Neural crest cell (in vitro differentiated cells): ENCODE measurements around the gene PDCL2. TPM values are rescaled to one million over a fixed set of nuclear protein-coding genes. Genes with fewer than 3 reads are reported as not detected.
"Not testable (repeated sequence)": the region's sequence is repeated elsewhere in the genome, so short reads cannot be mapped to it uniquely, and the experiment has no call there.

Experiments used
- DNase-seq: peaks from one replicate; pipeline ENCODE4 v3.0.0; 2021; ENCODE audit warnings: low read depth, mixed read lengths, low spot score
- H3K27ac Mint-ChIP-seq: one replicate; pipeline ENCODE4 v1.8.0; 2021; ENCODE audit warnings: mild to moderate bottlenecking, mixed read lengths; ENCODE audit not compliant: unreplicated experiment
- H3K27me3 Mint-ChIP-seq: 2 replicates; pipeline ENCODE4 v1.8.0; 2021; ENCODE audit warnings: low read depth, mild to moderate bottlenecking, mixed read lengths
- H3K36me3 Mint-ChIP-seq: 2 replicates; pipeline ENCODE4 v1.8.0; 2021; ENCODE audit warnings: low read depth, mild to moderate bottlenecking, mixed read lengths
- H3K4me1 Mint-ChIP-seq: 2 replicates; pipeline ENCODE4 v1.8.0; 2021; ENCODE audit warnings: mixed read lengths
- H3K4me3 Mint-ChIP-seq: one replicate; pipeline ENCODE4 v1.8.0; 2021; ENCODE audit warnings: mild to moderate bottlenecking, mixed read lengths
- H3K9me3 Mint-ChIP-seq: 2 replicates; pipeline ENCODE4 v1.8.0; 2021; ENCODE audit warnings: mixed read lengths
- CTCF ChIP-seq: fragments of 200-600 bp; sonication (generic); conservative IDR thresholded peaks from 2 replicates; pipeline ENCODE4 v1.5.0; 2021; ENCODE audit warnings: antibody characterized with exemption, mild to moderate bottlenecking
- total RNA-seq: library from RNA; stranded (reverse); gene quantifications from 2 replicates; pipeline ENCODE4 v1.2.1, GENCODE V29; 2021

The PDCL2 gene
- total RNA-seq, 1 donor from 2014 or later: not detected

GRCh38 chr4:55634417-55635128, 42.5 kb upstream of the PDCL2 start:
- H3K4me3 Mint-ChIP-seq: peak overlapping the region; percentile 84
- no peak for TF ChIP-seq CTCF
- H3K4me1 Mint-ChIP-seq: peaks cover 45% of the 10 kb centered on the region
- peaks cover 9% of the 10 kb centered on the region for H3K9me3 Mint-ChIP-seq
- H3K36me3 Mint-ChIP-seq: peaks cover 9% of the 10 kb centered on the region
- no peak for DNase-seq
- peaks cover 37% of the 10 kb centered on the region for H3K27me3 Mint-ChIP-seq
- H3K27ac Mint-ChIP-seq: no peak overlapping the region

GRCh38 chr4:55633903-55634302, 41.9 kb upstream of the PDCL2 start:
- no peak for DNase-seq
- Mint-ChIP-seq H3K27me3 (peaks cover 37% of the 10 kb centered on the region), H3K4me3 (peak overlapping the region; percentile 41), H3K9me3 (peaks cover 9% of the 10 kb centered on the region), H3K27ac (no peak overlapping the region), H3K36me3 (peaks cover 9% of the 10 kb centered on the region), H3K4me1 (peaks cover 45% of the 10 kb centered on the region)
- TF ChIP-seq CTCF: no peak

- Mint-ChIP-seq H3K27ac (no peak overlapping the region), H3K27me3 (no peaks in the 10 kb centered on the region), H3K4me3 (no peak overlapping the region), H3K4me1 (no peaks in the 10 kb centered on the region), H3K9me3 (peaks cover 3% of the 10 kb centered on the region), H3K36me3 (peaks cover 11% of the 10 kb centered on the region)
- DNase-seq: no peak
- no peak for TF ChIP-seq CTCF
These were observed 33.8 kb upstream of the PDCL2 start for GRCh38 chr4:55625835-55626234.

GRCh38 chr4:55624063-55624462, 32.0 kb upstream of the PDCL2 start:
- not testable (repeated sequence) for H3K9me3 Mint-ChIP-seq, H3K4me1 Mint-ChIP-seq, H3K4me3 Mint-ChIP-seq, H3K36me3 Mint-ChIP-seq, H3K27ac Mint-ChIP-seq, H3K27me3 Mint-ChIP-seq, DNase-seq

- Mint-ChIP-seq H3K27ac (no peak overlapping the region), H3K36me3 (no peaks in the 10 kb centered on the region), H3K27me3 (peaks cover 3% of the 10 kb centered on the region), H3K4me3 (peak overlapping the region; percentile 80), H3K4me1 (peaks cover 5% of the 10 kb centered on the region), H3K9me3 (no peaks in the 10 kb centered on the region)
- TF ChIP-seq CTCF: no peak
- no peak for DNase-seq
These were observed 26.6 kb upstream of the PDCL2 start for GRCh38 chr4:55618546-55619143.

- no peak overlapping the region for H3K27ac Mint-ChIP-seq
These were observed 25.6 kb upstream of the PDCL2 start for GRCh38 chr4:55617587-55618197.

More at GRCh38 chr4:55617587-55618197, 25.6 kb upstream of the PDCL2 start:
- DNase-seq: no peak
- Mint-ChIP-seq H3K4me3 (no peak overlapping the region), H3K4me1 (peaks cover 5% of the 10 kb centered on the region), H3K27me3 (peaks cover 3% of the 10 kb centered on the region), H3K9me3 (no peaks in the 10 kb centered on the region), H3K36me3 (no peaks in the 10 kb centered on the region)
- no peak for TF ChIP-seq CTCF
